ENCODE data around the gene STK40.

Gene STK40

GRCh38 chr1:36367798-36368197 lies 17.9 kb downstream of the STK40 start:
- no peak for DNase-seq

- peak; percentile 53 for DNase-seq
Measured at GRCh38 chr1:36367066-36367465, 18.7 kb downstream of the STK40 start.

GRCh38 chr1:36366091-36366661 lies 19.5 kb downstream of the STK40 start:
- peak; percentile 70 for DNase-seq

- no peak for DNase-seq
Measured at GRCh38 chr1:36365381-36365780, 20.3 kb downstream of the STK40 start.

GRCh38 chr1:36359911-36360550 lies 25.7 kb downstream of the STK40 start:
- DNase-seq, result peak; percentile 41

GRCh38 chr1:36359383-36359782 lies 26.3 kb downstream of the STK40 start:
- no peak for DNase-seq

- no peak for DNase-seq
Measured at GRCh38 chr1:36358514-36359084, 27.1 kb downstream of the STK40 start.

GRCh38 chr1:36355811-36356210 lies 29.9 kb downstream of the STK40 start:
- no peak for DNase-seq

GRCh38 chr1:36354486-36354885 lies 31.2 kb downstream of the STK40 start:
- DNase-seq, result no peak

GRCh38 chr1:36352910-36353878 lies 32.5 kb downstream of the STK40 start:
- no peak for DNase-seq

- no peak for DNase-seq
Measured at GRCh38 chr1:36352125-36352909, 33.4 kb downstream of the STK40 start.

GRCh38 chr1:36351227-36351977 lies 34.3 kb downstream of the STK40 start:
- no peak for DNase-seq

- peak; percentile 61 for DNase-seq
Measured at GRCh38 chr1:36350659-36351226, 35.0 kb downstream of the STK40 start.

- no peak for DNase-seq
Measured at GRCh38 chr1:36349839-36350238, 35.9 kb downstream of the STK40 start.

- DNase-seq, result no peak
Measured at GRCh38 chr1:36349241-36349671, 36.5 kb downstream of the STK40 start.

- no peak for DNase-seq
Measured at GRCh38 chr1:36346741-36347370, 38.9 kb downstream of the STK40 start.

GRCh38 chr1:36345353-36345752 lies 40.4 kb downstream of the STK40 start:
- DNase-seq, result no peak

- no peak for DNase-seq
Measured at GRCh38 chr1:36344395-36344680, 41.4 kb downstream of the STK40 start.

- DNase-seq, result no peak
Measured at GRCh38 chr1:36343651-36344394, 41.9 kb downstream of the STK40 start.

GRCh38 chr1:36342426-36343185 lies 43.1 kb downstream of the STK40 start:
- peak; percentile 70 for DNase-seq
